Epidermal melanocyte (primary cell): ENCODE data around the gene POMC.
"Not testable (repeated sequence)": the region's sequence is repeated elsewhere in the genome, so short reads cannot be mapped to it uniquely, and the experiment has no call there.

Source experiments
- DNase-seq: peaks from one replicate; pipeline ENCODE4 v3.0.0; 2011; ENCODE audit warnings: low spot score; ENCODE audit not compliant: insufficient read length

POMC gene

GRCh38 chr2:25168256-25169072 is at the start of gene POMC:
POMC (minus strand) TSS chr2:25168580; CDS start chr2:25164772, 3,808 bp downstream.
- DNase-seq: peak; percentile 33

GRCh38 chr2:25218100-25218499 is 49.7 kb upstream of the POMC start:
- DNase-seq: no peak

- peak; percentile 68 for DNase-seq
These were observed 47.7 kb upstream of the POMC start for GRCh38 chr2:25215948-25216679.

- no peak for DNase-seq
These were observed 46.9 kb upstream of the POMC start for GRCh38 chr2:25215232-25215631.

- DNase-seq: no peak
These were observed 44.8 kb upstream of the POMC start for GRCh38 chr2:25213229-25213628.

GRCh38 chr2:25210923-25211322 is 42.5 kb upstream of the POMC start:
- DNase-seq: not testable (repeated sequence)

GRCh38 chr2:25207078-25207545 is 38.7 kb upstream of the POMC start:
- no peak for DNase-seq

GRCh38 chr2:25204190-25204838 is 35.9 kb upstream of the POMC start:
- DNase-seq: no peak

GRCh38 chr2:25202275-25202674 is 33.9 kb upstream of the POMC start:
- no peak for DNase-seq

GRCh38 chr2:25201794-25202193 is 33.4 kb upstream of the POMC start:
- DNase-seq: no peak

- no peak for DNase-seq
These were observed 32.9 kb upstream of the POMC start for GRCh38 chr2:25201265-25201664.

- DNase-seq: no peak
These were observed 30.2 kb upstream of the POMC start for GRCh38 chr2:25198576-25198975.

GRCh38 chr2:25198209-25198525 is 29.8 kb upstream of the POMC start:
- peak; percentile 75 for DNase-seq

GRCh38 chr2:25197336-25198208 is 29.2 kb upstream of the POMC start:
- DNase-seq: no peak

- no peak for DNase-seq
These were observed 26.3 kb upstream of the POMC start for GRCh38 chr2:25194576-25195122.

GRCh38 chr2:25190536-25190935 is 22.2 kb upstream of the POMC start:
- DNase-seq: no peak

GRCh38 chr2:25188405-25188804 is 20.0 kb upstream of the POMC start:
- no peak for DNase-seq

GRCh38 chr2:25187729-25188350 is 19.5 kb upstream of the POMC start:
- no peak for DNase-seq

- no peak for DNase-seq
These were observed 15.9 kb upstream of the POMC start for GRCh38 chr2:25184254-25184653.

GRCh38 chr2:25178976-25179375 is 10.6 kb upstream of the POMC start:
- DNase-seq: no peak
